HCEC 1CT (cell line): Measurements from ENCODE around the gene KCNN3.
"Not testable (repeated sequence)": the region's sequence is repeated elsewhere in the genome, so short reads cannot be mapped to it uniquely, and the experiment has no call there.

Experiments used
- DNase-seq: peaks from one replicate; pipeline ENCODE4 v3.0.0-alpha.2; 2017

Gene KCNN3

GRCh38 chr1:154870115-154870571 lies at the start of gene KCNN3:
Gene KCNN3 (minus strand): TSS chr1:154870281. CDS start chr1:154869964, 317 bp downstream.
- DNase-seq, result peak; percentile 81

DNA sequence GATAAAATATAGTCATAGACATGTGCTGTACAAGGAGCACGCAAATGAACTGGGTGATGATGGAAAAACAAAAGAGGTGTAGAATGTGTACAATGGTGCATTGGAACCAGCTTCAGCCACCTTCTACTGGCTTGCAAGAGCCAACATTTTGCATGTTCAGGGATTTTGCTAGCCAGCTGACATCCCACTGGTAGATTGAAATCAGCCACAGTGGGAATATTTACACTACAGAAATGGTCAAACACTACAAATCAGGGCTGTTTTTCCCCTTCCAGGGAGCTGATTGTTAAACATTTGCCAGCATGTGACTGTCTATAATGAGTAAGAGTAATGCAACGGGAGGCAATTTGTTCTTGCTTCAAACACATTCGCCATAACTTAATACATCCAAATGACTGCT lies 43.2 kb upstream of the KCNN3 start:
- DNase-seq, result no peak

DNA sequence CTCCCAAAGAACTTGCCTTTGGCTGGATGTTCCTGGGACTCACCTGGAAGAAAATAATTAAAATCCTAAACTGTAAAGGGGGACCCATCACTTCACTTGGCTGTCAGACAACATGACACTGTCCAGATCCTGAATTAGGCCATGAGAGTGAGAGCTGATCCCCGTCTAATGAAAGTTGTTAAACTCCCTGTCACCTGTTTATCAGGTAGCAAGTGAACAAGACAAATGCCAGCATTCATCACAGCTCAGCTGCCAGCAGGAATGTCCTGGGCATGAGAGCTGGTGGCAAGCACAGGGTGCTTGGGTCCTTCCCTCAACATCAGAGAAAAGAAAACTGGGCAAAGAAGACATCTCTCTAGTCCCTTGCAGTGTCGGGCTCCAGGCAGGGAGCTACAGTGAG lies 42.7 kb upstream of the KCNN3 start:
- no peak for DNase-seq

- DNase-seq, result no peak
Observed at GRCh38 chr1:154911691-154912550, 41.8 kb upstream of the KCNN3 start.

- no peak for DNase-seq
Observed at GRCh38 chr1:154910851-154911250, 40.8 kb upstream of the KCNN3 start.

DNA sequence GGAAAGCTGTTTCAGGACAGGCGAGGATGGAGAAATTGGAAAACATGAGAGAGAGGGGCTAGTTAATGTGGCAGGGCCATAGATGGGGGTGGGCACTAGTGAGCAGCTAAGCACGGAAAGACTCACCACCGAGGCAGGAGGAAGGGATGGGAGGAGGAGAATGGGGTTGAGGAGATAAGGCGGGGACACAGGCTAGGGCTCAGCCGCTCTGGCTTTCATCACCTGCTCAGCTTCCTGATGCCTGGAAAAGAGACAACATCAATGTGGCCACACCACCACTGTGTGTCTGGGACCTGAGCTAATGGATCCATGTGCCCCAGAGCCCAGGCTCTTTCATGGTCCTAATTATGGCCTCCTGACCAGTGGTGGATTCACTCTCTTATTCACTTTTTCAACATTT lies 38.9 kb upstream of the KCNN3 start:
- no peak for DNase-seq

DNA sequence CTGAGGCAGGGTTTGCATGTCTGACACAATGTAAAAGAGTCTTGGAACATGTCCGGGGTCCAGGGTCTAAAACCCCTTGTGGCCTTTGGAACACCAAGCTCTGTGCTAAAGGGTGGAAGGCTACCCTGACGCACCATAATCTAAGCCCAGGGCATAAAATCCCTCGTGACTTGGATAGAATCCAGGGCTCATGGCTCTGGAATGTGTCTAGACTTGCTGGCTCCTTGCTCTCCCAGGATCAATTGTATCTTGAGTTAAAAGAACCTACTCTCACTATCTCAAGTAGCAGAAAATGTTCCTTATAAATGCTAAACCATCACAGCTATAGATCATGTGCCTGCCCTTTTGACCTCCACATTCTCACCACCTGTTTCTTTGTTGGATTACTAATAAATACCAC lies 38.0 kb upstream of the KCNN3 start:
- not testable (repeated sequence) for DNase-seq

DNA sequence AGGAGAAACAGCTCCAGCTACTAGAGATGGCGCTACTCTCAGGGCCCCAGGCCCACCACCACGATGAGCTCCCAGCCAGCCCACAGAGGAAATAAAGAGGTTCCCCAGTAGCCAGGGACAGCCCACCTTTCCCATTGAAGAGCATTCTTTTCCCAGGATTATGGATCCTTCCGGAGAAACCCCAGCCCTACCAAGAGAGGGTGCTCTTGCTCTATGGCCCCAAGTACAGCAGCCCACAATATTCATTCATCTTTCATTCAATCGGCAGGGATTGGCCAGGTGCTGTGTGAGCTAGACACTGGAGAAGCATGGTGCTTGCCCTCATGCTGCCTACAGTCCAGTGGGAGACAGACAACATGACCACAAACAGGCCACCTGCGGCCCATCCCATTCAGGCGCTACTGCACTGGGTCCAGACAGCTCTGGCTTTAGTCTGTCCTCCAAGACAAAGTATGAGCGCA lies 36.6 kb upstream of the KCNN3 start:
- DNase-seq, result no peak

- DNase-seq, result no peak
Observed at GRCh38 chr1:154902938-154903566, 33.0 kb upstream of the KCNN3 start.

DNA sequence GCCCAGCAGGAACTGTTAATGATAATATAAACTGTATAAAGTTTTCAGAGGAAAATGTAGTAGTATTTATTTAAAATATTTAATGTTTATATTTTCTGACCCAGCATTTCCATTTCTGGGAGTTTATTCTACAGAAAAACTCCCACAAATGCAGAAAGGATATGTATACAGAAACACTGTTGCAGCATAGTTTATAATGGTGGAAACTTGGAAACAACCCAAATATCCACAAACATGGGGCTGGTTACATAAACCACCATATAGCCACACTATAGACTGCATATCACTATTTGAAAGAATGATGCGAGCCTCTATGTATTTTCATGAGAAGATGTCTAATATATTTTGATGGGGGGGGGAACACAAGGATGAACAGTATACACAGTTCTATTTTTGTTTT lies 31.5 kb upstream of the KCNN3 start:
- DNase-seq, result no peak

DNA sequence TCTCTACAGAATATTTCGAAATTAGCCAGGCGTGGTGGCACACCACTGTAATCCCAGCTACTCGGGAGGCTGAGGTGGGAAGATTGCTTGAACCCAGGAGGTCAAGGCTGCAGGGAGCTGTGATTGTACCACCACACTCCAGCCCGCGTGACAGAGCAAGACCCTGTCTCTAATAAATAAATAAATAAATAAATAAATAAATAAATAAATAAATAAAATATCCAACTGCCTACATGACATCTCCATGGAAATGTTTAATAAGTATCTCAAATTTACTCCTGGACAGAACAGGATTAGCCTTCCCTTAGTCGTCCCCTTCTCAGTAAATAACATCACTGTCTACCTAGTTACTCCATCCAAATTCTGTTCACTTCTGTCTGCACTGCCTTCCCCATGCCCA lies 29.0 kb upstream of the KCNN3 start:
- no peak for DNase-seq

DNA sequence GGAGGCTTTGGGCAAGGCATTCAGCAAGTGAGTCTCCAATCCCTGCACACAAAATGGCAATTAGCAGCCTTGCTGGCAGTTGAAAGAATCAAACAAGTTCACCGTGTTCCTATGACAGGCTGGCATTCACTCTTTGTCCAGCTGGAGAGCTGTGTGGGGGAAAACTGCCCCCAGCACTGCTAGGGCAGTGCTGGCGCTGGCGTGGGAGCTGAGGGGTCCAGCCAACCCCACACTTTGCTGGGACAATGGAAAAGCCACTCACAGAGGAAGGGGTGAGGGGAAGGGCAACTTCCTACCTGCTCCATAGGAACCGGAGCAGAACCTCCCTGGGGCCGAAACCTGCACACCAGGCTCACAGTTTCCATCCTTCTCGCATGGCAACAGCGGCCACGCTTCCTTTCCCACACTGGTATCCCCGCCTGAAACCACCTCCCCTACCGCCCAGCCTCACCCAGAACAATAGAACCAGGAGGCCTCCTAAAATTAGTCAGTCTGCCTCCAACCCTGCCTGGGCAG lies 26.7 kb upstream of the KCNN3 start:
- DNase-seq, result no peak

DNA sequence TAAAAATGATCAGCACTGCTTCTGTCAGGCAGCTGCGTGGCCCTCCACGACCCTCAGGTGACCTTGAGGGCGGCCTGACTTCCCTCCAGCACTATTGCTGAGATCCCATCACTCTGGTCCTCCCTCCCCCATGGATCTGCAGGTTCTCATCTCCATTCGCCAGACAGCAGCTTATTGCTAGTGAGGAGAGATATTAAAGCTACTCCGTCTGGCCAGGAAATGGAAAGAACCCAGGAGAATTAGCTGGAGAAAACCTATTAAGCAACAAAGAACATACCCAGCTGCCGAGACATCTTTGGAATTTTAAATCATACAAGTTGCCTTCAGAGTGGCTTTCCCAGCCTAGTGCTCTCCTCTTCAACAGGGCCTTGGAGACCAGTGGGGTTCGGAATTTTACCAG lies 25.7 kb upstream of the KCNN3 start:
- no peak for DNase-seq

DNA sequence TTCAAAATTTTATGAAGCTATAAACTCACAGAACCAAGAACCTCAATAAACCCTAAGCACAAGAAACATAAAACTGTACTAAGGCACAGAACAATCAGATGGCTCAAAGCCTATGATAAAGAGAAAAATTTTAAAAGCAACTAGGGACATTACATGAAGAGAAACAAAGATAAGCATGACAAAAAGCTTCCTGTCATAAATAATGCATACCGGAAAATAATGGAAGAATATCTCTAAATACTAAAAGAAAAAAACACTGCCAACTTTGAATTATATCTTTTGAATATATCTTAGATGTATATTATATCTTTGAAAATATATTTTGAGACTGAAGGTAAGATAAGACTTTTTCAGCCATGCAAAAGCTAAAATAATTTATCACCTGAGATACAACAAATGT lies 21.4 kb upstream of the KCNN3 start:
- DNase-seq, result no peak

DNA sequence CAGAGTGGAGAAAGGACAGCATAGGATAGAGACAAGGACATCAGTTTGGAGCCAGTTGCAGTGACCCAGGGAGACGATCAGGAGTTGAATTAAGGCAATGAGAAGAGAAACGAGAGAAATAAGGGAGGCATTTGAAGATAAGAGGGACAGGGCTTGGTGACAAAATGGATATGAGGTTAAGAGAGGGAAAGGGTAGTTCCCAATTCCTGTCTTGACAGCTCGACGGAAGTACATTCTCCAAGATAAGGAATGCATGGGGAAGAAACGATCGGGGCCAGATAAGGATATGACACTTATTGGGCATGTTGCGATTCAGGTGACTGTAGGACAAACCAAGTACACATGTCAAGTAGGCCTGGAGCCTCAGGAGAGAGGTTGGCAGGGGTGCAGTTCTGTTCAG lies 18.7 kb upstream of the KCNN3 start:
- DNase-seq, result no peak

GRCh38 chr1:154886281-154887015 lies 16.4 kb upstream of the KCNN3 start:
- no peak for DNase-seq

- no peak for DNase-seq
Observed at GRCh38 chr1:154884869-154885701, 15.0 kb upstream of the KCNN3 start.

DNA sequence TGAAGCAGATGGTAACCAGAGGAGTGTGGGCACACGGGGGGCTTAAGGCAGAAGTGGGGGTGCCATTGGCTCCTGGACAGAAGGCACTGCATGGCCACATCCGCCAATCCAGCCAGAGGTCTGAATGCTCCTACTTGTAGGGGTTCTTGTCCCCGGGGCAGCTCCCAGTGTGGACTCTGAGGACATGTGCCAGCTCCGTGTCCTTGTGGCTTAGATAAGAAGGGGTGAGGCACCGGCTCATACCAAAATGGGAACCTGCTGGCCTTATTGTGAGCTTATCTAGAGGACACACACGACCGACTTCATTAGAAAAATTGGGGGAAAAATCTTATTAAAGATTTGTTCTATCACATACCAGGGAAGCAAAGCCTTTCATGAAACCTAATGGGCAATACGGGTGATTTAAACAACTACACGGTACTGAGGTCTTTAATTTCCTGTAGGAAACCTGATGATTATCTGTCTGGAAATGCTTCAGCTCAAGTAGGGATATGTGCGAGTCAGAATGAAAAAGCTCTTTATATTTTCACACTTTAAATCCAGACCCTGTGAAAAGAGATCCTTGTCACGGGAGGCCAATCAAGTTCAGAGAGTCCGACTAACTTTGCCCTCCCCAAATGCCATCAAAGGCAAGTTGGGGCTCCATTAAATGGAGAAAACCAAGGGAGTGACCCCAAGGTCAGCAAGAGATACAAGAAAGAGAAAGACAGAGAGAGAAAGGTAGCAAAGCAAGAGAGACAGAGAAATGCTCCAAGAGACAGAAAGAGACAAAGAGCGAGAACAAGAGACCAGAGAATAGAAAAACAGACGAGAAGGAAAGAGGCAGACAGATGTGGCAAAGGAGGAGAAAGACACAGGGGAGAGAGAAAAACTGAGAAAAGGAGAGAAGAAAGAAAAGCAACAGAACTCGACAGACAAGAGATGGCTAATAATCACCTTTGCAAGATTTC lies 14.1 kb upstream of the KCNN3 start:
- DNase-seq, result no peak

DNA sequence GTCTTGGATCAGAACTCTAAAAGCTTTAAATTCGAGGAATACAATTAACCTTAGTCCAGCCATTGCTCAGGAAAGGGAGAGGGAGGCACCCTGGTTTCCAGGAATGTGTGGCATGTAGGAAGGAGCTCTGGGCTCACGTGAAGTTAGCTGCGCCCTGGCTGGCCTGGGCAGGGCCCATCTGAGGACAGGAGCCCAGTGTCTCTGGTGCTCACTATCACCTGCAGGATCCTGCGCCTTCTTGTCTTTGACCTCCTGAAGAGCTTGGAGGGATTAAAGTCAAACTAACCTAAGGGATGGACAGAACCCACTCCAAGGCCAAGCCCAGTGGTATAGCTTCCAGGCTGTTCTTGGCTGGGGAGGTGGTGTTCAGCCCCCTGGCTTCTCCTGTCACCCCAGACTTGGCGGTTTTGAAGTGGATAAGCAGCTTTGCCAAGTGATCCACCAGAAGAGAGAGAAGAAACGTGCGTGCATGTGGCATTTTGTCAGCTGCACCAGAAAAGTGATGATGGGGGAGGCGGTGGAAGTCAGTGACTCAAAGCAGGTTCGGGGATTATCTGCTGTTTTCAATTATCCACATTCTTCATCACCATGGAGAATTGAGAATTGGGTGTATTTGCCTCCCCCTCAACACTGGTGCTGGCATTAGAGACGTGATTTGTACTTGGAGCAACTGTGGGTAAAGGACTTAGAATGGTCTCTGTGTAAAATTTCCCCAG lies 11.9 kb upstream of the KCNN3 start:
- DNase-seq, result no peak

- DNase-seq, result no peak
Observed at GRCh38 chr1:154880671-154881070, 10.6 kb upstream of the KCNN3 start.

DNA sequence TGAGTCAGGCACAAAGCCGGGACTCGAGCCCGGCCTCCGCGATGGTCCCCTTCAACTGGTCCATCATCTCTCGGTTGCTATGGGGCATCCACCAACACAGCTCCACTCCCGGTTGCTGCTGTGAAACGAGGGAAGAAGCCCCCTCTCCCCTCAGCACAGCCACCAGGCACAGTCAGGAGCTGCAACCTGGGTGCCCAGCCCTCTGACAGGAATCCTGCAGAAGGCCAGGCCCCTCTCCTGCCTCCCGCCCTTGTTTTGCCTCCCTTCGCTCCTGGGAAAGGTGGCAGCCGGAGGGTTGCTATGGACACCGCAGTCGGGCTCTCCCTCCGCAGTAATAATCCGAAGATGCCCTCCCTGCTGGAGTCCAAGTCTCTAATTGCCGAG lies 8.9 kb upstream of the KCNN3 start:
- no peak for DNase-seq
